HG02759 (cell line): ENCODE data around the gene KIF2C.
A peak's percentile ranks its signal among the peaks of the same experiment; 100 is the strongest.

Experiments used
- ATAC-seq: cut with Tn5 transposase; IDR thresholded peaks from one replicate; pipeline ENCODE4 v1.9.1; 2021; ENCODE audit warnings: mild to moderate bottlenecking, moderate library complexity; ENCODE audit not compliant: unreplicated experiment

KIF2C gene

DNA sequence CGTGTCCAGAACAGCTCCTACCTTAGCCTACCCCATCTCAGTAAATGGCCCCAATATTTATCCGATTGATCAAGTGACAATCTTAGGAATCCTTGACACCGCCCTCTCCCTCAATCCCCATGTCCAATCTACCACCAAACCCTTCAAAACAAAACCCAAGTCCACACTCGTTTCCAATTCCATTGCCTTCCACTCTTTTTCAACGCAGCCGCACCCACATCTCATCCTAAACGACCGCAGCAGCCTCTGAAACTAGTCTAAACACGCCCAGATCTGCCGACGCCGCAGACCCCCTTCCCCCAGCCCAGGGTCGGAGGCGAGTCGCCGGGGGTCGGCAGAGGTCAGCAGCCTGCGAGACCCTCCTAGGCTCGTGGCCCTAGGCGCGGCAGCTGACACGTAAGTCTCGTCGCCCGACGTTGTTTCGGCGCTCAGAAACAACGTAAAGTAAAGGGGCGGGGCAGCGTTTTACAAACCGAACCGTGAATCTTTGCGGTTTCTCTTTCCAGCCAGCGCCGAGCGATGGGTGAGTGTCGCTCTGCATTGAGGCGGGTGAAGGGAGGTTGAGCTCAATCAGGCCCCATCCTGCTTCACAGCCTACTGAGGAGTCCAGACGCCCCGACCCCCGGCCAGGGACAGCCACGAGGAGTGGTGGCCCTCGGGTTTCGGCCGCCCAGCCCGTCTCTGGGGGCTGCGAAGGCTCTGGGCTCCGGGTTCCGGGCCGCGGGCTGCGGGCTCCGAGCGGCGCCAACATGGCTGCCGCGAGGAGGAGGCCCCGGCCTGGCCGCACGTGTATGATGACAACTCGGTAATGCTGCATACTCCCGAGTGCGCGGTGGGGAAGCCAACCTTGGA lies 35.7 kb downstream of the KIF2C start, which contains the start of gene RPS8:
Gene RPS8 (plus strand): TSS at position 463 of the 852 bp plus-strand sequence. CDS start 57 bp downstream, at position 520.
- peak; percentile 79 for ATAC-seq

DNA sequence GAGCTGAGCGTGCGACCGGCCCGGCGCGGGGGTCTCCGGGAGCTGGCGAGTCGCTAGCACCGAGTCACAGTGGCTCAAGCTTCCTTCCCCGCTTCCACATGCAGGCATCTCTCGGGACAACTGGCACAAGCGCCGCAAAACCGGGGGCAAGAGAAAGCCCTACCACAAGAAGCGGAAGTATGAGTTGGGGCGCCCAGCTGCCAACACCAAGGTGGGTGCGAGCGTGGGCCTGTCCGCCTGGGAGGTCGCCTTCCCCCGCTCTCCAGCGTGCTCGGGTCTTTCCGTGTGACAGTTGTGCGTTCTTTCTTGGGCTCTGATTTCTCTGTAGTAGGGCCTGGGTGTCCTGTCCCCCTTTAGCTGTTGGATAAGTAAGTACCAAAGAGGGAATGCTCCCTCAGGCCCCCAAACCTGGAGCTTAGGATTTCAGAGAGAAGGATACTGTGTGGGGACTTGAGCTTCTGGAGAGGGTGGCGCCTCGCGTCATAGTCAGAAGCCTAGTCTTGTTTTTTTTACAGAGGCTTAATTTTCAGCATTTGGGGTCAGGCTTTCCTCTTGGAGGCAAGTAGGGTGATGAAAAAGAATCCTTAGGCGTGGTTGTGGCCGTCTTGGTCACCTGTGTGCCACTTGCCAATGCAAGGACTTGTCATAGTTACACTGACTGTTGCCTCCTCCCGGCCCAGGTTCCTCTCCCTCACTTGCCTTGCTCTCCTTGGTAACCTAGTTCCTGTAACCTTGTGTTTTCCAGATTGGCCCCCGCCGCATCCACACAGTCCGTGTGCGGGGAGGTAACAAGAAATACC lies 36.5 kb downstream of the KIF2C start:
- ATAC-seq = peak; percentile 24

- ATAC-seq = no peak
Observed at GRCh38 chr1:44776730-44777068, 37.1 kb downstream of the KIF2C start.

DNA sequence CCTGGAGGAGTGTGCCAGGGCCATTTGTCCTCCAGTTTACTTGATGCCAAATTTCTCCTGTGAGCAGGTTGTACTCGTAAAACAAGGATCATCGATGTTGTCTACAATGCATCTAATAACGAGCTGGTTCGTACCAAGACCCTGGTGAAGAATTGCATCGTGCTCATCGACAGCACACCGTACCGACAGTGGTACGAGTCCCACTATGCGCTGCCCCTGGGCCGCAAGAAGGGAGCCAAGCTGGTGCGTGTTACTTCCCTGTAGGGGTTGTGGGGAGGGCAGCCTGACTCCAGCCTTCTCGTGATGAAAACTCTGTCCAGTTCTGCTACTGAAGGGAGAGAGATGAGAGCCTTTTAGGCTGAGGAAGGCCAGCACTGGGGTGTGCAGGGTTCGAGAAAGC lies 37.9 kb downstream of the KIF2C start:
- no peak for ATAC-seq

DNA sequence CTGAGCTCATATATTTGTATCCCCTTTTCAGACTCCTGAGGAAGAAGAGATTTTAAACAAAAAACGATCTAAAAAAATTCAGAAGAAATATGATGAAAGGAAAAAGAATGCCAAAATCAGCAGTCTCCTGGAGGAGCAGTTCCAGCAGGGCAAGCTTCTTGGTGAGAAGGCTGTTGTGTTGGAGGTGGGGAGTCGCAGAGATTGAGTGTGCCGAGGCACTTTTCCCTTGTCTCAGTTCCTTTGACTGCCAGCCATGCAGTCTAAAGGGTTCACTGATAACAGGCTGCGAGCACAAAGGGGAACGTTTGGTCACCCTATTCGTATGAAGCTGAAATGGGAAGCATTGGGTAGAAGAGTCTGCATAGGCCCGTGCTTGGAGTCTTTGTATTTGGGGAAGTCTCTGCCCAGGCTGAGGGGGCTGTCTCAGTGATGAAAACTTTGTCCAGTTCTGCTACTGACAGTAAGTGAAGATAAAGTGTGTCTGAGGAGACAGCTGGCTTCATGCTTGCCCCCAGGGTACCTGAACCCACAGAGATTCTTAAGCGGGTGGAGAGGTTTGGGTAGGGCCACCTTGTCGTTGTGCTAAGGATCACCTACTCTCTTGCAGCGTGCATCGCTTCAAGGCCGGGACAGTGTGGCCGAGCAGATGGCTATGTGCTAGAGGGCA lies 38.5 kb downstream of the KIF2C start:
- no peak for ATAC-seq

- ATAC-seq = no peak
Observed at GRCh38 chr1:44778705-44779576, 39.3 kb downstream of the KIF2C start.

DNA sequence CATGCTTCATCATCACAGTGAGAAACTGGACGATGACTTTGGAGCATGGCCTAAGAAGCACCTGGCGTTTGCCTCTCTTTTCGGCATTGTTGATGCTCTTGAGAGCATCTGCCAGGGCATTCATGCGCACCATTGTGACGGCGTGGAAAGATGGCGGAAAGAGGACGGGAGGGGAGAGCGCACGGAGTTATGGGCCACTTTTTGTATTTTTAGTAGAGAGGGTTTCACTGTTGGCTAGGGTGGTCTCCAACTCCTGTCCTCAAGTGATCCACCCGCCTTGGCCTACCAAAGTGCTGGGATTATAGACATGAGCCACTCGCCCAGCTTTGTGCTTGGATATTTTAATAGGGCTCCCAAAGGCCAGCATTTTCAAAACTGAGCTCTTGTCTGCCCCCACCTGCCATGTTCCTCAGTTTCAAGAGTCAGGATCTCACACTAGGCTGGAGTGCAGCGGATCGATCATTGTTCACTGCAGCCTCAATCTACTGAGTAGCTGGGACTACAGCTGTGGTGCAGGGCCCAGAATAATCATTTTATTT lies 41.0 kb downstream of the KIF2C start:
- no peak for ATAC-seq

- no peak for ATAC-seq
Observed at GRCh38 chr1:44783697-44784093, 44.1 kb downstream of the KIF2C start.

- no peak for ATAC-seq
Observed at GRCh38 chr1:44784094-44785028, 44.7 kb downstream of the KIF2C start.

GRCh38 chr1:44785029-44785380 lies 45.4 kb downstream of the KIF2C start:
- ATAC-seq = no peak

GRCh38 chr1:44785501-44786137 lies 46.0 kb downstream of the KIF2C start:
- peak; percentile 7 for ATAC-seq

GRCh38 chr1:44786138-44786840 lies 46.7 kb downstream of the KIF2C start:
- ATAC-seq = peak; percentile 52

GRCh38 chr1:44786841-44787426 lies 47.3 kb downstream of the KIF2C start:
- no peak for ATAC-seq

GRCh38 chr1:44787506-44787905 lies 47.9 kb downstream of the KIF2C start:
- no peak for ATAC-seq

- ATAC-seq = no peak
Observed at GRCh38 chr1:44788120-44788860, 48.7 kb downstream of the KIF2C start, which contains the start of gene BEST4. Gene BEST4 (minus strand): TSS chr1:44788170. CDS start chr1:44787705, 465 bp downstream.

GRCh38 chr1:44790968-44791801 lies 51.5 kb downstream of the KIF2C start:
- no peak for ATAC-seq
